Measurements from ENCODE around the gene MTNR1A. TPM values are rescaled to one million over a fixed set of nuclear protein-coding genes. Genes with fewer than 3 reads are reported as not detected.

MTNR1A gene
- total RNA-seq, 2 donors from 2014 or later: 0.62 to 1.6 TPM

GRCh38 chr4:186599483-186599882 is 44.1 kb upstream of the MTNR1A start:
- H3K4me3 ChIP-seq (ENCODE audit: low read length): no peak overlapping the region
- H3K4me3 Mint-ChIP-seq: no peak overlapping the region
- H3K27ac Mint-ChIP-seq: no peak overlapping the region
- TF ChIP-seq CTCF (conservative IDR thresholded peaks at IDR 0.05): no peak
- DNase-seq: no peak
- H3K4me1 ChIP-seq (ENCODE audit: control insufficient read depth, insufficient read depth, low read length): no peaks in the 10 kb centered on the region
- H3K36me3 Mint-ChIP-seq (ENCODE audit: low read depth): peaks cover 71% of the 10 kb centered on the region
- H3K27me3 Mint-ChIP-seq (ENCODE audit: insufficient read depth): no peaks in the 10 kb centered on the region
- no peak overlapping the region for H3K27ac ChIP-seq (ENCODE audit: low read depth, low read length)
- H3K9me3 Mint-ChIP-seq: no peaks in the 10 kb centered on the region
- 94 to 98% methylated on average over 10 of the region's 10 CpGs for WGBS, 2 experiments (ENCODE audit: insufficient coverage in 1 of 2, insufficient read length in 1 of 2)
- no peak overlapping the region for H3K9ac ChIP-seq (ENCODE audit: extremely low read depth, low read length, poor library complexity, severe bottlenecking)
- no peaks in the 10 kb centered on the region for H3K9me3 ChIP-seq (ENCODE audit: control insufficient read depth, low read length)
- H3K27me3 ChIP-seq (ENCODE audit: control insufficient read depth, insufficient read depth, low read length, poor library complexity, severe bottlenecking): no peaks in the 10 kb centered on the region
- no peaks in the 10 kb centered on the region for H3K4me1 Mint-ChIP-seq
- peaks cover 87% of the 10 kb centered on the region for H3K36me3 ChIP-seq (ENCODE audit: control insufficient read depth, insufficient read depth, low read length)

- Mint-ChIP-seq H3K27ac (no peak overlapping the region), H3K9me3 (no peaks in the 10 kb centered on the region), H3K27me3 (ENCODE audit: insufficient read depth) (no peaks in the 10 kb centered on the region), H3K36me3 (ENCODE audit: low read depth) (peaks cover 69% of the 10 kb centered on the region), H3K4me3 (no peak overlapping the region), H3K4me1 (no peaks in the 10 kb centered on the region)
- Histone ChIP-seq H3K9me3 (ENCODE audit: control insufficient read depth, low read length) (no peaks in the 10 kb centered on the region), H3K4me1 (ENCODE audit: control insufficient read depth, insufficient read depth, low read length) (no peaks in the 10 kb centered on the region), H3K4me3 (ENCODE audit: low read length) (no peak overlapping the region), H3K27ac (ENCODE audit: low read depth, low read length) (no peak overlapping the region), H3K9ac (ENCODE audit: extremely low read depth, low read length, poor library complexity, severe bottlenecking) (no peak overlapping the region), H3K36me3 (ENCODE audit: control insufficient read depth, insufficient read depth, low read length) (peaks cover 86% of the 10 kb centered on the region), H3K27me3 (ENCODE audit: control insufficient read depth, insufficient read depth, low read length, poor library complexity, severe bottlenecking) (no peaks in the 10 kb centered on the region)
- 96 to 100% methylated on average over 3 to 7 of the region's 7 CpGs for WGBS, 2 experiments (ENCODE audit: insufficient coverage in 1 of 2, insufficient read length in 1 of 2)
- no peak for TF ChIP-seq CTCF (conservative IDR thresholded peaks at IDR 0.05)
- DNase-seq: no peak
These were observed 43.3 kb upstream of the MTNR1A start for GRCh38 chr4:186598686-186599085.

GRCh38 chr4:186596850-186597390 is 41.6 kb upstream of the MTNR1A start:
- WGBS, 2 experiments (ENCODE audit: insufficient coverage in 1 of 2, insufficient read length in 1 of 2): 96% methylated on average over 18 to 23 of the region's 23 CpGs
- Mint-ChIP-seq H3K36me3 (ENCODE audit: low read depth) (peaks cover 63% of the 10 kb centered on the region), H3K4me3 (no peak overlapping the region), H3K27me3 (ENCODE audit: insufficient read depth) (peaks cover 4% of the 10 kb centered on the region), H3K9me3 (no peaks in the 10 kb centered on the region), H3K27ac (no peak overlapping the region), H3K4me1 (no peaks in the 10 kb centered on the region)
- Histone ChIP-seq H3K4me1 (ENCODE audit: control insufficient read depth, insufficient read depth, low read length) (no peaks in the 10 kb centered on the region), H3K4me3 (ENCODE audit: low read length) (no peak overlapping the region), H3K27ac (ENCODE audit: low read depth, low read length) (no peak overlapping the region), H3K9ac (ENCODE audit: extremely low read depth, low read length, poor library complexity, severe bottlenecking) (no peak overlapping the region), H3K36me3 (ENCODE audit: control insufficient read depth, insufficient read depth, low read length) (peaks cover 77% of the 10 kb centered on the region), H3K9me3 (ENCODE audit: control insufficient read depth, low read length) (no peaks in the 10 kb centered on the region), H3K27me3 (ENCODE audit: control insufficient read depth, insufficient read depth, low read length, poor library complexity, severe bottlenecking) (no peaks in the 10 kb centered on the region)
- no peak for DNase-seq
- no peak for TF ChIP-seq CTCF (conservative IDR thresholded peaks at IDR 0.05)

Measured in endodermal cell (in vitro differentiated cells).